ENCODE results near the gene CRACR2B. TPM values are rescaled to one million over a fixed set of nuclear protein-coding genes. Genes with fewer than 3 reads are reported as not detected.

Gene CRACR2B
- total RNA-seq, 2 experiments from 2014 or later: 12.7 to 13.7 TPM

DNA sequence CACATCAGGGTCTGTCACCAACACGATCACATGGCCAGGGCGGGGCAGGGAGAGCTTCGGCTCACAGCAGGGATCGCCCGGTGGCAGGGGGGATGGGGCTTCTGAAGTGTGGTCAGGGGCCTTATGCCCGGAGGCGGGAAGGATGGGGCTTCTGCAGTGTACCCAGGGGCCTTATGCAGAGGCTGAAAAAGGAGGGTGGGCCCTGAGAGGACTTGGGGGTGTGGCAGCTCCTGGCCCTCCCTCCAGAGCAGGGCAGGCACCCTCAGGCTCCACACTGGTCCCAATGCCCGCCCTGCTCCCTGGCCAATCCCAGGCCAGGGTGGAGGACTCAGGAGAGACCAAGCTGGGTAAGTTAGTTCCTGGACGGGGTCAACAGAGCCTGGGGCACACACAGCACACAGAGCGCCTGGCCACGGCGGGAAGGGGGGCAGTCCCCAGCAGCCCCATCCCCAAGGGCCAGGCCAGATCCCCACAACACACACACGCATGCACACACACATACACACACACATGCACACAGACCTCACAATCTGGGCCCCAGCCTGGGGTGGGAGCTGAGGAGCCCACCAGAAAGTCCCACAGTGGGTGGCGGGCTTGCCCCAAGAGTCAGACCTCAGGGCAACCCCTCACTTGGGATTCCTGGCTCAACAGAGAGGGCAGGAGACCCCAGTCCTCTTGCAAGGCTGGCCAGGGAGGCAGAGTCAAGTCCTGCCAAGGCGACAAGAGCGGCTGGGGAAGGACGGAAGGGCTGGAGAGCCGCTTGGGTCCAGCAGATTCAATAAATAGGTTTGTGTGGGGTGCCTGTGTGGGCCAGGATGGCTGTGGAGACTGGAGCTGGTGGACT lies 36.8 kb upstream of the CRACR2B start:
- H3K27me3 Mint-ChIP-seq: no peaks in the 10 kb centered on the region
- ChIA-PET CTCF (no interaction called here), POLR2A (interaction anchor here (0.9 to 2.0 kb wide), 3 partner anchors 13 to 18 kb away, joined by 3 to 5 read pairs (median 5); partner anchors contain the start of genes GATD1 and RPLP2)
- H3K4me3 Mint-ChIP-seq: no peak overlapping the region
- peaks cover 32% of the 10 kb centered on the region for H3K4me1 Mint-ChIP-seq
- peaks cover 9% of the 10 kb centered on the region for H3K36me3 Mint-ChIP-seq (ENCODE audit: low read depth)
- H3K27ac Mint-ChIP-seq: no peak overlapping the region
- no peaks in the 10 kb centered on the region for H3K9me3 Mint-ChIP-seq
- no peak for DNase-seq

DNA sequence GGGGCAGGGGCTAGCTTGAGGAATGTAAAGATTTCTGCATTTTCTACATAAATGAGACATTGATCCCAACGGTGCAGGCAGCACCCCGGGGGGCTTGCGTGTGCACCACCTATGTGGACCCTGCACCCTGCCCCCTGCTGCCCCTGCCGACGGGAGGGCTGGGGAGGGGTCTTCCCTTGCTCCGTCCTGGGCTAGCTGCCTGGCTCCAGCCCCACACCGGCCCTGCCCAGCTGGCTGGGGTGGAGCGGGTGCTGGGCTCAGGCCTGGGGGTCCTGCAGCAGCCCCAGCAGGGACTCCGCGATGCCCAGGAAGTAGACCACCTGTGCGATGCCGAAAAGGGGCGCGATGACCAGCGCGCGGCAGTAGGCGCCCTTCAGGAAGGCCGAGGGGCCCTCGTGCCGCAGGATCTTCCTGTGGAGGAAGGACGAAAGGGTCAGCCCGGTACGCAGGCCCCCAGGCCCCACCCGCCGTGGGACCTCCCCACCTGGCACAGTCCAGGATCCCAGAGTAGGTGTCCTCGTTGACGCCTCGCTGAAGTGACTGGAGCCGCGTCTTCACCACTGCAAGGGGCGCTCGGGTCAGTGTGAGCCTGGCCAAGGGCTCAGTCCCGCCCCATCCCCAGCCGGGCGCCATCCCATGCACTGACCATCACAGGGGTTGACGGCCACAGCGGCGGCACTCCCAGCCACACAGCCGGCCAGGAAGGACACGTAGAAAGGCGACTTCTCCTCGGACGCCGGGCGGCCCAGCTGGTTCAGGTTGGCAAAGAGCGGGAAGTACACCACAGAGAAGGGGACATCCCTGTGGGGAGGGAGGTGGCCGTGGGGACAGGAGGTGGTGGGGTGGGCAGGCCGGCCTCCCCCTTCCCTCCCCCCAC lies 35.8 kb upstream of the CRACR2B start:
- H3K27ac Mint-ChIP-seq: no peak overlapping the region
- no peaks in the 10 kb centered on the region for H3K9me3 Mint-ChIP-seq

DNA sequence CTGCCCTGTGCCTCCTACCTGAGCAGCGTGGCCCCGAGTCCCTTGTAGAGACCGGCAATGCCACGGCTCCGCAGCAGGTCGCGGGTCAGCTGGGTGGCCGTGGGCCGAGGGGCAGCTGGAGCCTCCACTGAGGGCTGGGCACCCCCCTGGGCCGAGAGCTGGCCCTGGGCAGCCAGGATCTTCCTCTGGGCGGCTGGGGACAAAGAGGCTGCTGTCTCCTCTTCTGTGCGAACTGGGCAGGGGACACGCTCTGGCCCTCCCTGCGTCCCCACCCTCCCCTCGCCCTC lies 35.2 kb upstream of the CRACR2B start:
- H3K27me3 Mint-ChIP-seq: no peaks in the 10 kb centered on the region
- POLR2A ChIA-PET: no interaction called here

More for the DNA sequence above, 35.8 kb upstream of the CRACR2B start:
- no peaks in the 10 kb centered on the region for H3K27me3 Mint-ChIP-seq
- ChIA-PET CTCF (no interaction called here), POLR2A (interaction anchor here (0.9 to 1.1 kb wide), 2 partner anchors 14 to 17 kb away, joined by 3 to 5 read pairs; partner anchors contain the start of genes GATD1 and RPLP2)
- DNase-seq: no peak
- peaks cover 37% of the 10 kb centered on the region for H3K4me1 Mint-ChIP-seq
- H3K4me3 Mint-ChIP-seq: no peak overlapping the region
- peaks cover 11% of the 10 kb centered on the region for H3K36me3 Mint-ChIP-seq (ENCODE audit: low read depth)

DNA sequence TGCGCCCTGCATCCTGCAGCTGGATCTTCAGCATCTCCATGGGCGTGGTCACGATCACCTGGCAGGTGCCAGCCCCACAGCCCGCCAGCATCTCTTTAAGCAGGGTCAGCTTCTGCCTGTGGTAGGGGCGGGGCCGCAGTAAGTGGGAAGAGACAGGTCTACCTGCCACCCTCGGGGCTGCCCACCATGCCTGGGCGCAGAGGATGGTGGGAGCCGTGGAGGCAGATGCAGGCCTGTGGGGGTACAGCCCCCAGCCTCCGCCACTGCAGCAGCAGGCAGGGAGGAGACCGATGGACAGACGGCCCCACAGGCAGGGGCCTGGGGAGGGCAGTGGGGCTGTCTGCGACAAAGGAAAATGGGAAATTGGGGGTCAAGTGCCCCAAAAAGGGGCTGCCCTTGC lies 34.8 kb upstream of the CRACR2B start:
- Mint-ChIP-seq H3K9me3 (no peaks in the 10 kb centered on the region), H3K4me3 (no peak overlapping the region), H3K4me1 (peaks cover 41% of the 10 kb centered on the region), H3K27ac (no peak overlapping the region), H3K27me3 (no peaks in the 10 kb centered on the region), H3K36me3 (ENCODE audit: low read depth) (peaks cover 11% of the 10 kb centered on the region)
- no peak for DNase-seq
- ChIA-PET CTCF (no interaction called here), POLR2A (interaction anchor here (1.1 kb wide), 1 partner anchor 26 kb away, joined by 3 read pairs; the partner anchor contains the start of gene PNPLA2)

More for the DNA sequence above, 35.2 kb upstream of the CRACR2B start:
- Mint-ChIP-seq H3K4me1 (peaks cover 42% of the 10 kb centered on the region), H3K36me3 (ENCODE audit: low read depth) (peaks cover 11% of the 10 kb centered on the region), H3K27ac (no peak overlapping the region), H3K4me3 (no peak overlapping the region), H3K9me3 (no peaks in the 10 kb centered on the region)
- CTCF ChIA-PET: no interaction called here
- no peak for DNase-seq

- POLR2A ChIA-PET: interaction anchor here (0.7 to 1.1 kb wide), 4 partner anchors 11 to 26 kb away, joined by 3 read pairs; partner anchors contain the start of genes PIDD1 and PNPLA2
- H3K36me3 Mint-ChIP-seq (ENCODE audit: low read depth): peaks cover 11% of the 10 kb centered on the region
- CTCF ChIA-PET: no interaction called here
- H3K9me3 Mint-ChIP-seq: no peaks in the 10 kb centered on the region
- peak overlapping the region; percentile 54 for H3K4me3 Mint-ChIP-seq
- peaks cover 42% of the 10 kb centered on the region for H3K4me1 Mint-ChIP-seq
- H3K27me3 Mint-ChIP-seq: no peaks in the 10 kb centered on the region
- no peak for DNase-seq
- H3K27ac Mint-ChIP-seq: no peak overlapping the region
These were observed 34.2 kb upstream of the CRACR2B start for GRCh38 chr11:793556-793955.

GRCh38 chr11:794013-794765 lies 33.5 kb upstream of the CRACR2B start:
- Mint-ChIP-seq H3K4me3 (peak overlapping the region; percentile 54), H3K36me3 (ENCODE audit: low read depth) (peaks cover 14% of the 10 kb centered on the region), H3K4me1 (peaks cover 40% of the 10 kb centered on the region), H3K27me3 (no peaks in the 10 kb centered on the region), H3K27ac (no peak overlapping the region), H3K9me3 (no peaks in the 10 kb centered on the region)
- no peak for DNase-seq
- POLR2A ChIA-PET: interaction anchor here (0.7 to 3.9 kb wide), 5 partner anchors 11 to 25 kb away, joined by 3 to 23 read pairs (median 3); partner anchors contain the start of genes PIDD1, PNPLA2 and RPLP2
- CTCF ChIA-PET: no interaction called here

DNA sequence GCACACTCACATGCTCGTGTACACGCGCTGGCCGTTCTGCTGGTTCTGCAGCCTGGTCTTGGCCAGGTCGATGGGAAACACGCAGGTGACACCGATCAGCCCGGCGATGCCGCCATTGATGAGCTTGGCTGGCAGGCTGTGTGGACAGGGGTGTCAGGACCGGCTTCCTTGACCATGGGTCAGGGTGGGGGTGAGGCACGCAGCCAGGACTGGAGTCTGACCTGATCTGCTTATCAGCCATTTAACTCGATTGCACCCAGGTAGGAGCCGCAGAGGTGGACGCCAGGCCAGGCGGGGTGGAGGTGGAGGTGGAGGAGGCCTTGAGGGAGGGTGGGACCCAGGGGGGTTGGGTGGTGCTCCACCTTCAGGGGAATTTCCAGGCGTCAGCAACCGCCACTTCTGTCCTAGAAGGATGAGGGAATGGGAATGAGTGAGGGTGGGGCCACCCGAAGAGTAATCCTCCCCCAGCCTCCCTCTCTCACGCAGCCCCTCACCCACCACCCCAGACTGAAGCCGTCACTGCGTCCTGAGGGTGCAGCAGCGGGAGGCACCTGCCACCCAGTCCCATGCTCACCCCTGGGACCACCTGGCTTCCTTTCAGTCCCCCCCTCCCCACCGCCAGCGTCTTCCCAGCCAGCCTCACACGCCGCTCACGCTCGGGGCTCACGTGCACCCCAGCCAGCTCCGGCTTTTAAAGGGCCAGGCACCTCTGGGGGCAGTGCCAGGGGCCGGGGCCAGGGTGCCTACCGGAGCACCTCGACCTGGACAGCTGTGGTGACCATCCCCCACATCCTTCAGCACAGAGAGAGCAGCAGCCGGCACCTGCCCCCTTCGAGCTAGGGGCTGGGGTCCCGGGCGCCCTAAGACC lies 32.7 kb upstream of the CRACR2B start:
- peak overlapping the region; percentile 93 for H3K4me3 Mint-ChIP-seq
- H3K9me3 Mint-ChIP-seq: no peaks in the 10 kb centered on the region
- POLR2A ChIA-PET: interaction anchor here (0.6 to 3.9 kb wide), 6 partner anchors 9 to 219 kb away, joined by 3 to 35 read pairs (median 12); partner anchors contain the start of genes GATD1, PHRF1, PIDD1 and RPLP2
- H3K4me1 Mint-ChIP-seq: peaks cover 35% of the 10 kb centered on the region
- H3K36me3 Mint-ChIP-seq (ENCODE audit: low read depth): peaks cover 14% of the 10 kb centered on the region
- H3K27ac Mint-ChIP-seq: peak overlapping the region; percentile 16
- DNase-seq: no peak
- no peaks in the 10 kb centered on the region for H3K27me3 Mint-ChIP-seq
- CTCF ChIA-PET: no interaction called here

DNA sequence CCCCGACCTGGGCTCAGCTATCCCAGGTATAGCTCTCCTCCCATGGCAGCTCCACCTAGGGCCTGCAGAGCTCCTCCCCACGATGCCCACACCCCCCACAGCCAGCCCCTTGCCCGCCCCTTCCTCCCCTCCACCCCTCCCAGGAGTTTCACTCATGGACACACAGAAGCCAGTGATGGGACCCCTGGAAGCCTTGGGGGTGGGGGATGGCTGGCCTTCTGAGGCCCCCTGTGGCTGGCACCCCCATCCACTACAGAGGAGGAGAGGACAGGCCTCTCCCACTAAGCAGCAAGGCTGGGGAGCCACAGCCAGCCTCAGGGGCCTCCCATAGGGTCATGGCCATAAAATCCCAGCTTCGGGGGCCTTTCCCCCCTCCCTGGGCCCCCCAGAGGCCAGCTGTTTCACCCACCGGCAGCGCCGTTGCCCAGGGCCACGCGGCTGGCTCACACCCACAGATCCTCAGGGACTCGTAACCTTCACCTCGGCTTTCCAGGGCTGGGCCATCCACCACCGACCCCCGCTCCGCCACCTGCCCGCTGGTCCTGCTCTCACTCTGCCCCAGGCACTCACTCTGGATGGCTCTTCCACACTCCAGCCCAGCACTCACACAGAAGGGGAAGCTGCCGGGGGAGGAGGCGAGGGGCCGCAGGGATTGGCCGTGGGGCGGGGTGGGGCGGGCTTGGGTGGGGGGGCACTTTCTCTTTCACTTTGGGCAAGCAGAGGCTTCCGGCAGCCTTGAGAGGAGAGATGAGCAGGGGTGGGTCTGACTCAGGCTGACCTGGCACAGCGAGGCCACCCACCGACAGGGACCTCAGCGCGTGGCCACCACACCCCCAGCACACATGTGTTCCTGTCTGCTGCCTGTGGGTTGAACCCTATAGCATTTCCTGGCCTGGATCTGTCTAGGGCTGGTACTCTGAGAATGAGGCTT lies 31.8 kb upstream of the CRACR2B start:
- H3K27ac Mint-ChIP-seq: peak overlapping the region; percentile 89
- peak; percentile 87 for DNase-seq
- no peaks in the 10 kb centered on the region for H3K27me3 Mint-ChIP-seq
- H3K36me3 Mint-ChIP-seq (ENCODE audit: low read depth): peaks cover 17% of the 10 kb centered on the region
- POLR2A ChIA-PET: interaction anchor here (0.6 to 3.9 kb wide), 11 partner anchors 8 to 220 kb away, joined by 3 to 35 read pairs (median 4); partner anchors contain the start of genes GATD1, PHRF1, PIDD1 and PNPLA2
- no peaks in the 10 kb centered on the region for H3K9me3 Mint-ChIP-seq
- H3K4me1 Mint-ChIP-seq: peaks cover 30% of the 10 kb centered on the region
- CTCF ChIA-PET: no interaction called here
- peak overlapping the region; percentile 93 for H3K4me3 Mint-ChIP-seq

- Mint-ChIP-seq H3K4me1 (peaks cover 32% of the 10 kb centered on the region), H3K4me3 (peak overlapping the region; percentile 93), H3K27me3 (no peaks in the 10 kb centered on the region), H3K9me3 (no peaks in the 10 kb centered on the region), H3K36me3 (ENCODE audit: low read depth) (peaks cover 19% of the 10 kb centered on the region), H3K27ac (peak overlapping the region; percentile 89)
- DNase-seq: no peak
- ChIA-PET POLR2A (interaction anchor here (0.8 to 3.9 kb wide), 10 partner anchors 9 to 221 kb away, joined by 3 to 35 read pairs (median 4); partner anchors contain the start of genes GATD1, PHRF1, PIDD1 and PNPLA2), CTCF (no interaction called here)
These were observed 31.0 kb upstream of the CRACR2B start for GRCh38 chr11:796565-797295.

DNA sequence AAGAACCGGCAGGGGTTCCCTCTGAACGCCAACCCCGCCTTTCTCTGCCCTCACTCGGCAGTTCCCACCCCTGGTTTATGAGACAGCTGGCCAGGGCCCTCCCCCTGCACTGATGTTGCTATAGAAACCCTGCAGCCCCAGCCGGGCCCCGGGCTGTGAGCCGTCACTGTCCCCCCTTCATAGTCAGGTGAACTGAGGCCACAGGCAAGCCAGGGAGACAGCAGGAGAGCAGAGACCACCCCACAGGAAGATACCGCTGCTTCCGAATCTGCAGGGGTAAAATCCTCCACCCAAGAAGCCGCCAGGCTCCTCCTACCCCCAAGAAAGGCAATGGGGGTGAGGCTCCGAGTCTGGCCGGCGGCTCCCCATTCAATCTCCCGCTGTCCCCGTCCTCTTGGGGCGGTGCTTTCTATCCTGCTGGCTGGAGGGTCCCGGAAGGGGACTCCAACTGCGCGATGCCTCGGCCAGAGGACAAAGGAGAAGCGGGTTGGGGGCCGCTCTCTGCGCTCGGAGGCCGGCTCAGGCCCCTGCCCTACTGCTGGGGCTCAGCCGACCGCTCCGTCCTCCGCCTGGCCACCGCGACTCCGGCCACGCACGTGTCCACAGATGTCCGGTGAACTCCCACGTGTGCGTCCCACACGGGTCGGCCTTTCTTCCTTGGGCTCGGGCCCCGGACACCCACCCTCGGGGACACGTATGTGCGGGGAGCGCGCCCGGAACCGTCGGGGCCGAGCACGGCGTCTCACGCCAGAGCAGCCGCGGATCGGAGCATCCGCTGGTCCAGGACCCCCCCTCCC lies 30.2 kb upstream of the CRACR2B start:
- no peaks in the 10 kb centered on the region for H3K9me3 Mint-ChIP-seq

More for the DNA sequence above, 30.2 kb upstream of the CRACR2B start:
- CTCF ChIA-PET: interaction anchor here (1.4 kb wide), 1 partner anchor 33 kb away, joined by 3 read pairs; no protein-coding TSS in a partner anchor
- Mint-ChIP-seq H3K4me3 (peak overlapping the region; percentile 93), H3K4me1 (peaks cover 33% of the 10 kb centered on the region), H3K27ac (peak overlapping the region; percentile 89), H3K27me3 (no peaks in the 10 kb centered on the region), H3K36me3 (ENCODE audit: low read depth) (peaks cover 22% of the 10 kb centered on the region)
- DNase-seq: peak; percentile 76
- POLR2A ChIA-PET: interaction anchor here (0.8 to 3.9 kb wide), 6 partner anchors 8 to 22 kb away, joined by 3 to 35 read pairs (median 16); partner anchors contain the start of genes GATD1, PIDD1, PNPLA2 and RPLP2
